ENCODE results near the gene DNAJB9. TPM values are rescaled to one million over a fixed set of nuclear protein-coding genes. Genes with fewer than 3 reads are reported as not detected.

The DNAJB9 gene
- total RNA-seq, 4 donors from 2014 or later, result 28.7 to 362 (median 44.8) TPM

- no peaks in the 10 kb centered on the region for H3K9me3 ChIP-seq
- no peaks in the 10 kb centered on the region for H3K36me3 ChIP-seq
- no peaks in the 10 kb centered on the region for H3K27me3 ChIP-seq
- H3K4me3 ChIP-seq, result no peak overlapping the region
- H3K4me1 ChIP-seq, result no peaks in the 10 kb centered on the region
- no peak for TF ChIP-seq CTCF (IDR thresholded peaks at IDR 0.05)
- no peak overlapping the region for H3K27ac ChIP-seq
- intact Hi-C loops (cut with DNase I; ENCODE audit: low total_unique reads), result no loop called here
- DNase-seq, result no peak
These were observed 16.6 kb downstream of the DNAJB9 start for GRCh38 chr7:108586274-108586710.

GRCh38 chr7:108589199-108589598 lies 19.5 kb downstream of the DNAJB9 start:
- no peaks in the 10 kb centered on the region for H3K4me1 ChIP-seq
- intact Hi-C loops (cut with DNase I; ENCODE audit: low total_unique reads), result no loop called here
- TF ChIP-seq CTCF (IDR thresholded peaks at IDR 0.05) (no peak), POLR2A (IDR thresholded peaks at IDR 0.05) (no peak)
- no peaks in the 10 kb centered on the region for H3K9me3 ChIP-seq
- DNase-seq, result no peak
- H3K36me3 ChIP-seq, result no peaks in the 10 kb centered on the region
- H3K4me3 ChIP-seq, result no peak overlapping the region
- H3K27ac ChIP-seq, result no peak overlapping the region
- H3K27me3 ChIP-seq, result no peaks in the 10 kb centered on the region

- DNase-seq, result no peak
- no peaks in the 10 kb centered on the region for H3K36me3 ChIP-seq
- intact Hi-C loops (cut with DNase I; ENCODE audit: low total_unique reads), result no loop called here
- no peaks in the 10 kb centered on the region for H3K27me3 ChIP-seq
- H3K27ac ChIP-seq, result no peak overlapping the region
- no peak overlapping the region for H3K4me3 ChIP-seq
- no peaks in the 10 kb centered on the region for H3K9me3 ChIP-seq
- H3K4me1 ChIP-seq, result no peaks in the 10 kb centered on the region
- no peak for TF ChIP-seq CTCF (IDR thresholded peaks at IDR 0.05)
- no peak for TF ChIP-seq POLR2A (IDR thresholded peaks at IDR 0.05)
These were observed 20.2 kb downstream of the DNAJB9 start for GRCh38 chr7:108589874-108590273.

- no peaks in the 10 kb centered on the region for H3K4me1 ChIP-seq
- intact Hi-C loops (cut with DNase I; ENCODE audit: low total_unique reads), result no loop called here
- H3K27ac ChIP-seq, result no peak overlapping the region
- H3K9me3 ChIP-seq, result no peaks in the 10 kb centered on the region
- DNase-seq, result no peak
- no peaks in the 10 kb centered on the region for H3K36me3 ChIP-seq
- H3K4me3 ChIP-seq, result no peak overlapping the region
- no peak for TF ChIP-seq CTCF (IDR thresholded peaks at IDR 0.05)
- TF ChIP-seq POLR2A (IDR thresholded peaks at IDR 0.05), result no peak
- H3K27me3 ChIP-seq, result no peaks in the 10 kb centered on the region
These were observed 20.9 kb downstream of the DNAJB9 start for GRCh38 chr7:108590606-108591005.

GRCh38 chr7:108592646-108593201 lies 23.1 kb downstream of the DNAJB9 start:
- Histone ChIP-seq H3K9me3 (no peaks in the 10 kb centered on the region), H3K4me3 (no peak overlapping the region), H3K36me3 (no peaks in the 10 kb centered on the region), H3K27ac (no peak overlapping the region), H3K4me1 (no peaks in the 10 kb centered on the region), H3K27me3 (no peaks in the 10 kb centered on the region)
- intact Hi-C loops (cut with DNase I; ENCODE audit: low total_unique reads), result no loop called here
- DNase-seq, result no peak
- TF ChIP-seq POLR2A (IDR thresholded peaks at IDR 0.05), result no peak
- TF ChIP-seq CTCF (IDR thresholded peaks at IDR 0.05), result no peak

Measured in uterus (tissue), 4 donors.